Testis (tissue), 2 donors: Measurements from ENCODE around the gene OSBPL3.

ENCODE experiments used
- CTCF ChIP-seq, 3 experiments: fragments of 450-650 bp in 2 of 3; fragments of 200-600 bp in 1 of 3; sonication (generic) in 1 of 3; IDR thresholded peaks; one replicate each; pipeline ENCODE4 v1.5.1; 2016 to 2019; ENCODE audit warnings: antibody characterized with exemption in 3 of 3, mild to moderate bottlenecking in 2 of 3, moderate library complexity in 1 of 3
- POLR2A ChIP-seq: fragments of 450-650 bp; IDR thresholded peaks from one replicate; pipeline ENCODE4 v1.6.1; 2017; ENCODE audit warnings: antibody characterized with exemption, mild to moderate bottlenecking, moderate library complexity

DNA sequence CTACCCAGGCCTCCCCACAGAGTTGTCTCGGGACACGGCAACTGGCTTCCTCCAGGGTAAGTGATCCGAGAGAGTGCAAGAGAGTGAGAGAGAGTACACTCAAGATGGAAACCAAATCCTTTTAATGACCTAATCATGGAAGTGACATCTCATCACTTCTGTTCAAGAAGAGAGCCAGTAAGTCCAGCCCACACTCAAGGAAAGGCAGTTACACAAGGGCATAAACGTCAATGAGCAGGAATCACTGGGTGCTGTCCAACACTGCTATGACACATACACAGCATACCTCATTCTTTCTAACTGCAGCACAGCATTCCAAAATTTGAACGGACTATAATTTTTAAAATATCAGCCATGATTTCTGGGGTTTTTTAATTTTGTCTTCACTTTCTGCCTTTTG, 29.3 kb upstream of the OSBPL3 start:
- TF ChIP-seq CTCF (IDR thresholded peaks at IDR 0.05) (no peak), POLR2A (no peak)
